Embryonic facial prominence (tissue), 1 donor: ENCODE measurements around the gene EFEMP1.

ENCODE experiments used
- DNase-seq: peaks from one replicate; pipeline ENCODE4 v3.0.0-alpha.2; 2016; ENCODE audit errors: extremely low spot score

The EFEMP1 gene

GRCh38 chr2:55934337-55934736, 10.8 kb upstream of the EFEMP1 start:
- DNase-seq, result no peak

GRCh38 chr2:55932843-55933242, 9.3 kb upstream of the EFEMP1 start:
- no peak for DNase-seq

- DNase-seq, result no peak
Measured at GRCh38 chr2:55931281-55931680, 7.7 kb upstream of the EFEMP1 start.

- DNase-seq, result no peak
Measured at GRCh38 chr2:55929476-55929875, 5.9 kb upstream of the EFEMP1 start.

GRCh38 chr2:55926974-55927373, 3.4 kb upstream of the EFEMP1 start:
- DNase-seq, result no peak

- no peak for DNase-seq
Measured at GRCh38 chr2:55926246-55926645, 2.7 kb upstream of the EFEMP1 start.

- no peak for DNase-seq
Measured at GRCh38 chr2:55923982-55924321, 370 bp upstream of the EFEMP1 start.

GRCh38 chr2:55922291-55922907, 1.2 kb downstream of the EFEMP1 start:
- DNase-seq, result no peak

- DNase-seq, result no peak
Measured at GRCh38 chr2:55919574-55919973, 4.0 kb downstream of the EFEMP1 start.

- no peak for DNase-seq
Measured at GRCh38 chr2:55918856-55919255, 4.7 kb downstream of the EFEMP1 start.

GRCh38 chr2:55917713-55918390, 5.7 kb downstream of the EFEMP1 start:
- DNase-seq, result no peak

GRCh38 chr2:55917117-55917516, 6.5 kb downstream of the EFEMP1 start:
- no peak for DNase-seq

GRCh38 chr2:55916473-55917049, 7.0 kb downstream of the EFEMP1 start:
- no peak for DNase-seq

GRCh38 chr2:55914786-55915185, 8.8 kb downstream of the EFEMP1 start:
- no peak for DNase-seq

- DNase-seq, result no peak
Measured at GRCh38 chr2:55912926-55913325, 10.7 kb downstream of the EFEMP1 start.

- DNase-seq, result no peak
Measured at GRCh38 chr2:55910077-55910476, 13.5 kb downstream of the EFEMP1 start.

- DNase-seq, result no peak
Measured at GRCh38 chr2:55907686-55908085, 15.9 kb downstream of the EFEMP1 start.

- no peak for DNase-seq
Measured at GRCh38 chr2:55906993-55907392, 16.6 kb downstream of the EFEMP1 start.

GRCh38 chr2:55903727-55904126, 19.9 kb downstream of the EFEMP1 start:
- DNase-seq, result no peak

GRCh38 chr2:55902971-55903370, 20.6 kb downstream of the EFEMP1 start:
- no peak for DNase-seq

- no peak for DNase-seq
Measured at GRCh38 chr2:55902429-55902828, 21.2 kb downstream of the EFEMP1 start.

GRCh38 chr2:55901941-55902340, 21.6 kb downstream of the EFEMP1 start:
- DNase-seq, result no peak

GRCh38 chr2:55901322-55901721, 22.3 kb downstream of the EFEMP1 start:
- no peak for DNase-seq

GRCh38 chr2:55899881-55900280, 23.7 kb downstream of the EFEMP1 start:
- DNase-seq, result no peak
